NB4 (cell line): ENCODE data around the gene ENPEP.

Experiments used
- POLR2A ChIP-seq: IDR thresholded peaks from 2 replicates; pipeline ENCODE4 v1.6.1; 2011; ENCODE audit warnings: mild to moderate bottlenecking; ENCODE audit not compliant: insufficient read length; ENCODE audit errors: extremely low read depth
- TF ChIP-seq, protein P1 (sequence below): IDR thresholded peaks from one replicate; pipeline ENCODE4 v1.5.1; 2012; ENCODE audit warnings: low read depth, low read length

DNA sequence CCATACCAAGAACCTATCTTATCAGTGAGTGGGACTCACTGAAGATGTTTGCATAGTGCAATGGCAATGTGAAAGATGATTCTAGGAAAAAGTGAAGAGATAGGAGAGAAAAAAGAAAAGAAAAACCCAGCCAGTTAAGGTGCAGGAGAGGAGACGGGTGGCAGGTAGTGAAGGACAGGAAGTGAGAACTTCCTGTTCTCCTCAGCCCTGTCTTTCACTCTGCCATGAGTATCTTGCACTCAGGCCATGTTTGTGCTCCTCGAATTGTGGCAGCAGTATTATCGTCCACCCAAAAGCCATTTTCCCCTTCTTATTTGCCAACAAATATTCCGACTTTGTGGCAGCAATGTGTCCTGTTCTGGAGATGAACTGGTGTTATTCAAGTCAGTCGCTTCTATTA is 8.6 kb upstream of the ENPEP start:
- TF ChIP-seq POLR2A: no peak
- TF ChIP-seq, protein P1, sequence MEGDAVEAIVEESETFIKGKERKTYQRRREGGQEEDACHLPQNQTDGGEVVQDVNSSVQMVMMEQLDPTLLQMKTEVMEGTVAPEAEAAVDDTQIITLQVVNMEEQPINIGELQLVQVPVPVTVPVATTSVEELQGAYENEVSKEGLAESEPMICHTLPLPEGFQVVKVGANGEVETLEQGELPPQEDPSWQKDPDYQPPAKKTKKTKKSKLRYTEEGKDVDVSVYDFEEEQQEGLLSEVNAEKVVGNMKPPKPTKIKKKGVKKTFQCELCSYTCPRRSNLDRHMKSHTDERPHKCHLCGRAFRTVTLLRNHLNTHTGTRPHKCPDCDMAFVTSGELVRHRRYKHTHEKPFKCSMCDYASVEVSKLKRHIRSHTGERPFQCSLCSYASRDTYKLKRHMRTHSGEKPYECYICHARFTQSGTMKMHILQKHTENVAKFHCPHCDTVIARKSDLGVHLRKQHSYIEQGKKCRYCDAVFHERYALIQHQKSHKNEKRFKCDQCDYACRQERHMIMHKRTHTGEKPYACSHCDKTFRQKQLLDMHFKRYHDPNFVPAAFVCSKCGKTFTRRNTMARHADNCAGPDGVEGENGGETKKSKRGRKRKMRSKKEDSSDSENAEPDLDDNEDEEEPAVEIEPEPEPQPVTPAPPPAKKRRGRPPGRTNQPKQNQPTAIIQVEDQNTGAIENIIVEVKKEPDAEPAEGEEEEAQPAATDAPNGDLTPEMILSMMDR: no peak
